Esophagus muscularis mucosa (tissue), 4 donors: ENCODE results near the gene DNAJA2. TPM values are rescaled to one million over a fixed set of nuclear protein-coding genes. Genes with fewer than 3 reads are reported as not detected.

ENCODE experiments used
- DNase-seq: peaks from one replicate; pipeline ENCODE4 v3.0.0-alpha.2; 2017; ENCODE audit errors: extremely low spot score
- H3K27ac ChIP-seq, 4 donors: fragments of 200-600 bp; sonication (generic); replicated peaks in 1 of 4; 1 replicate in 3 of 4; 2 replicates in 1 of 4; pipeline ENCODE4 v1.5.1; 2016 to 2019; ENCODE audit warnings: mild to moderate bottlenecking in 1 of 4
- H3K27me3 ChIP-seq, 4 donors: fragments of 200-600 bp; sonication (generic); one replicate each; pipeline versions ENCODE4 v1.5.1 to v1.6.0; 2016 to 2019
- H3K36me3 ChIP-seq, 4 donors: fragments of 200-600 bp; sonication (generic); one replicate each; pipeline ENCODE4 v1.5.1; 2016 to 2019
- H3K4me1 ChIP-seq, 4 donors: fragments of 200-600 bp; sonication (generic); one replicate each; pipeline ENCODE4 v1.5.1; 2016 to 2019
- H3K4me3 ChIP-seq, 4 donors: fragments of 200-600 bp; sonication (generic); 1 replicate in 2 of 4; 2 replicates in 2 of 4; pipeline ENCODE4 v1.5.1; 2016 to 2019; ENCODE audit warnings: mild to moderate bottlenecking in 4 of 4, moderate library complexity in 1 of 4
- H3K9me3 ChIP-seq, 4 donors: fragments of 200-600 bp; sonication (generic); 1 replicate in 3 of 4; 2 replicates in 1 of 4; pipeline ENCODE4 v1.5.1; 2016 to 2019
- CTCF ChIP-seq, 3 experiments: fragments of 200-600 bp in 2 of 3; fragments of 450-650 bp in 1 of 3; sonication (generic) in 2 of 3; IDR thresholded peaks; one replicate each; pipeline ENCODE4 v1.5.1; 2017 to 2019; ENCODE audit warnings: antibody characterized with exemption in 3 of 3, mild to moderate bottlenecking in 2 of 3, moderate library complexity in 1 of 3
- EP300 ChIP-seq: sonication (generic); formaldehyde crosslinking; IDR thresholded peaks from one replicate; pipeline ENCODE4 v1.6.1; 2017; ENCODE audit warnings: antibody characterized with exemption
- POLR2A ChIP-seq: fragments of 450-650 bp; IDR thresholded peaks from one replicate; pipeline ENCODE4 v1.6.1; 2017; ENCODE audit warnings: antibody characterized with exemption, moderate library complexity, mild to moderate bottlenecking, low read depth
- POLR2AphosphoS5 ChIP-seq, 2 donors: sonication (generic); formaldehyde crosslinking; IDR thresholded peaks; one replicate each; pipeline ENCODE4 v1.6.1; 2017; ENCODE audit warnings: antibody characterized with exemption in 2 of 2
- WGBS: methylation state at CpG from one replicate; pipeline ENCODE4 v1.1.5; 2018; 5-methylcytosine and 5-hydroxymethylcytosine counted together
- intact Hi-C: fragments of 100-400 bp; cut with DNase I; formaldehyde crosslinking; loops from one replicate; pipeline ENCODE4 v1.15.1; 2023
- total RNA-seq, 4 donors: library from RNA; depleted of rRNA; stranded (reverse); fragments of >200 nt; gene quantifications; one replicate each; pipeline versions ENCODE4 v1.1.0 to v1.2.1, GENCODE V29; 2016

Gene DNAJA2
- total RNA-seq, 4 donors from 2014 or later = 48.4 to 68.2 (median 56.0) TPM

- no peak for DNase-seq
- no peak overlapping the region for H3K4me3 ChIP-seq
- H3K27me3 ChIP-seq = no peaks in the 10 kb centered on the region
- intact Hi-C loops = no loop called here
- H3K9me3 ChIP-seq = no peaks in the 10 kb centered on the region
- peaks cover 22 to 38% (median 34%) of the 10 kb centered on the region in 4 donors for H3K4me1 ChIP-seq
- H3K36me3 ChIP-seq = peaks cover 0 to 14% (median 5%) of the 10 kb centered on the region in 4 donors
- WGBS = 94% methylated on average over 11 of the region's 11 CpGs
- TF ChIP-seq EP300 = no peak
- no peak for TF ChIP-seq CTCF (IDR thresholded peaks at IDR 0.05)
- no peak for TF ChIP-seq POLR2AphosphoS5 (IDR thresholded peaks at IDR 0.05)
- no peak for TF ChIP-seq POLR2A
- no peak overlapping the region for H3K27ac ChIP-seq
These were observed 1.7 kb upstream of the DNAJA2 start for GRCh38 chr16:46975165-46975564.

DNA sequence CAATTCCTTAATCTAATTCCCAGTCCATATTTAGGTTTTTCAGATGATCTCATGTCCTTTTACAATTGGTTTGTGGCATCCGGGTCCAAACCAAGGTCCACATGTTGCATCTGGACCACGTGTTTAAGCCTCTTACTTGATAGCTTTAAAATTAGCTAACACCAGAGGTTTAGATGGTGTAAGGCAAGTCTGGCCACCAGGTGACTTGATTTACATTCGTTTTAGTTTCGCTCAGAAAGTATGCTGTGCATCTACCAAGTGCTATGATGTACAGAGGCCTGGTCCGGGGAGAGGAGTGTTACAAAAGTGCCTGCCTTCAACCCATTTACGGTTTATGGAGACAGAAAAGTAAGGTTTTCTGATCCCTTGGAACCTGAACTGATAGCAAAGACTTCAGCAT is 878 bp upstream of the DNAJA2 start:
- peaks cover 30 to 46% (median 41%) of the 10 kb centered on the region in 4 donors for H3K4me1 ChIP-seq
- H3K36me3 ChIP-seq = peaks cover 0 to 21% (median 9%) of the 10 kb centered on the region in 4 donors
- no peaks in the 10 kb centered on the region for H3K27me3 ChIP-seq
- intact Hi-C loops = no loop called here
- H3K9me3 ChIP-seq = no peaks in the 10 kb centered on the region
- H3K27ac ChIP-seq = peak overlapping the region; percentile 94 to 98 (median 96)
- DNase-seq = no peak
- WGBS = 69% methylated on average over 5 of the region's 6 CpGs
- TF ChIP-seq CTCF (IDR thresholded peaks at IDR 0.05) = no peak
- TF ChIP-seq EP300 = no peak
- TF ChIP-seq POLR2AphosphoS5 (IDR thresholded peaks at IDR 0.05) = no peak
- TF ChIP-seq POLR2A = no peak
- H3K4me3 ChIP-seq = peak overlapping the region; percentile 90 to 95 (median 92)

- Histone ChIP-seq H3K36me3 (peaks cover under 1 to 25% (median 13%) of the 10 kb centered on the region in 4 donors), H3K9me3 (no peaks in the 10 kb centered on the region), H3K27ac (peak overlapping the region; percentile 94 to 98 (median 96)), H3K4me3 (peak overlapping the region; percentile 90 to 95 (median 92)), H3K4me1 (peaks cover 31 to 50% (median 45%) of the 10 kb centered on the region in 4 donors), H3K27me3 (no peaks in the 10 kb centered on the region)
- intact Hi-C loops = no loop called here
- DNase-seq = no peak
- WGBS = 2% methylated on average over 11 of the region's 14 CpGs
- TF ChIP-seq EP300 = no peak
- TF ChIP-seq CTCF (IDR thresholded peaks at IDR 0.05) = no peak
- no peak for TF ChIP-seq POLR2AphosphoS5 (IDR thresholded peaks at IDR 0.05)
- TF ChIP-seq POLR2A = no peak
These were observed 486 bp upstream of the DNAJA2 start for GRCh38 chr16:46973996-46974324.

DNA sequence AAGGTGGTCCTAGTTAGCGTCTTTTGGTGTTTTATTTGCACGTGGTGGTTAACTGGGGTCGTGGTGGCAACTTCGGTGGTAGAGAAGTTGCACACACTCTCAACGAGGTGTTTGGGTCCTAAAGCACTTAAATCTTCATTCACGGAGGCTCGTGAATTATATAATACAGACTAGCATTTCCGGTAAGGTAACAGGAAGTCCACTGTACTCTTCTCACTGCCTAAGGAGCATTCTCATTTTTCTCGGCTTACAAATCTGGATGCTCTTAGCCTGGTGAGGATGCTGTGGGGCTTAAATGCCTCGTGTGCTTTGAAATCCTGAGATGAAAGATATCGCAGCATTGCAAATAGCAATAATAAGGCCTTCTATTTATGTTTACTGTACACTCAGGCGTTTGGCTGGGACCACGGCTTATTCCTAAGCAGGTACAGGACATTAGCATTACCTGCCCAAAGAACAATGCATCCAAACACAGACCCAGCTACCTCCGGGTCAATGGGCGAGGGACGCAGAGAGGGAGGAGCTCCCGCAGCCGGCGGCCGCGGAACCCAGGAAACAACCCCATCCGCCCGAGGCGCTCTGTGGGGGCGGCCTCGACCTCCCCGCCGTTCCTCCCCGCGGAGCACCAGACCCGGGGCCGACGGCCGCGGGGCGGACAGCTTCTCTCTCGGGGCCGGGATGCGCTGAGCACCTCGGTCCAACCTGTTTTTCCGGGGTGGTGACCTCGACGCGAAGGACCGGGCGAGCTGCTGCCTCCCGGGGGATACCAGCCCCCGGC is 856 bp downstream of the DNAJA2 start:
- WGBS = 3% methylated on average over 20 of the region's 48 CpGs

More for the DNA sequence above, 856 bp downstream of the DNAJA2 start:
- TF ChIP-seq POLR2A (no peak), CTCF (IDR thresholded peaks at IDR 0.05) (no peak), EP300 (no peak), POLR2AphosphoS5 (IDR thresholded peaks at IDR 0.05) (no peak)
- Histone ChIP-seq H3K4me1 (peaks cover 31 to 58% (median 50%) of the 10 kb centered on the region in 4 donors), H3K4me3 (peak overlapping the region; percentile 90 to 95 (median 92)), H3K9me3 (no peaks in the 10 kb centered on the region), H3K27ac (peak overlapping the region; percentile 94 to 98 (median 96)), H3K27me3 (no peaks in the 10 kb centered on the region), H3K36me3 (peaks cover 12 to 37% (median 26%) of the 10 kb centered on the region in 4 donors)
- no peak for DNase-seq
- intact Hi-C loops = no loop called here
